HepG2 (cell line): ENCODE results near the gene MTIF3. TPM values are rescaled to one million over a fixed set of nuclear protein-coding genes. Genes with fewer than 3 reads are reported as not detected.

Experiments used
- ELF3 ChIP-seq: IDR thresholded peaks from 2 replicates; pipeline ENCODE4 v1.6.1; 2016; ENCODE audit warnings: missing genetic modification reagents, missing compliant biosample characterization
- GMEB2 ChIP-seq: IDR thresholded peaks from 2 replicates; pipeline ENCODE4 v1.6.1; 2016; ENCODE audit warnings: missing biosample characterization, missing genetic modification reagents, low read depth
- HOMEZ ChIP-seq: IDR thresholded peaks from 2 replicates; pipeline ENCODE4 v1.6.1; 2016; ENCODE audit warnings: low read depth
- MAFF ChIP-seq: IDR thresholded peaks from 2 replicates; pipeline ENCODE4 v1.6.1; 2011; ENCODE audit warnings: low read depth, low read length, improper control_type of control experiment
- MIER3 ChIP-seq: IDR thresholded peaks from 2 replicates; pipeline ENCODE4 v1.6.1; 2016; ENCODE audit warnings: missing compliant biosample characterization, borderline replicate concordance
- MXI1 ChIP-seq: IDR thresholded peaks from 3 replicates; pipeline ENCODE4 v1.6.1; 2012; ENCODE audit warnings: low read depth, low read length, inconsistent platforms, borderline replicate concordance
- NFE2L1 ChIP-seq: sonication (generic); formaldehyde crosslinking; IDR thresholded peaks from 2 replicates; pipeline ENCODE4 v1.4.0; 2020; ENCODE audit warnings: missing genetic modification reagents, mild to moderate bottlenecking, borderline replicate concordance
- PCBP2 ChIP-seq: fragments of 200-400 bp; formaldehyde crosslinking; optimal IDR thresholded peaks from 2 replicates; pipeline ENCODE3; 2018; ENCODE audit warnings: low read length, low read depth; ENCODE audit not compliant: poor library complexity, severe bottlenecking
- RELA ChIP-seq: sonication (generic); formaldehyde crosslinking; IDR thresholded peaks from 2 replicates; pipeline ENCODE4 v1.4.0; 2020; ENCODE audit warnings: missing genetic modification reagents
- ZNF12 ChIP-seq: sonication (generic); formaldehyde crosslinking; IDR thresholded peaks from 2 replicates; pipeline ENCODE4 v1.5.0; 2020; ENCODE audit warnings: missing genetic modification reagents
- ZNF30 ChIP-seq: sonication (generic); formaldehyde crosslinking; IDR thresholded peaks from 2 replicates; pipeline ENCODE4 v1.5.0; 2020; ENCODE audit warnings: mild to moderate bottlenecking, missing genetic modification reagents
- ZNF552 ChIP-seq: sonication (generic); formaldehyde crosslinking; IDR thresholded peaks from 2 replicates; pipeline ENCODE4 v1.9.0; 2022; ENCODE audit warnings: missing genetic modification reagents, mild to moderate bottlenecking, borderline replicate concordance
- ZNF570 ChIP-seq: sonication (generic); formaldehyde crosslinking; IDR thresholded peaks from 2 replicates; pipeline ENCODE4 v1.4.0; 2020; ENCODE audit warnings: mild to moderate bottlenecking, missing genetic modification reagents, borderline replicate concordance
- polyA plus RNA-seq, 8 experiments: library from polyadenylated mRNA; depleted of rRNA in 3 of 8; stranded (reverse) in 7 of 8; unstranded in 1 of 8; fragments of >200 nt; fragmentation: Illumina TruSeq in 4 of 8; extraction: Trizol in 4 of 8; gene quantifications; 2 replicates each; pipeline versions ENCODE4 v1.2.1 to v1.2.3, GENCODE V29; 2011 to 2016; ENCODE audit warnings: low read depth in 4 of 8, missing spikeins in 1 of 8, mixed read lengths in 1 of 8; ENCODE audit not compliant: insufficient read depth in 1 of 8
- total RNA-seq, 5 experiments: library from RNA; depleted of rRNA; stranded (reverse); fragments of >200 nt; fragmentation: Illumina TruSeq; extraction: Trizol; gene quantifications; 2 replicates each; pipeline ENCODE4 v1.2.3, GENCODE V29; 2016; ENCODE audit warnings: low read depth in 1 of 5
- TF ChIP-seq, protein P1 (sequence below): IDR thresholded peaks from 2 replicates; pipeline ENCODE4 v1.6.1; 2012; ENCODE audit warnings: low read length, improper control_type of control experiment
- TF ChIP-seq, protein P2 (sequence below): IDR thresholded peaks from 2 replicates; pipeline ENCODE4 v1.6.1; 2016; ENCODE audit warnings: mild to moderate bottlenecking, missing biosample characterization, missing genetic modification reagents
- TF ChIP-seq, protein P3 (sequence below): sonication (generic); formaldehyde crosslinking; IDR thresholded peaks from 2 replicates; pipeline ENCODE4 v1.5.0; 2020; ENCODE audit warnings: mild to moderate bottlenecking, missing genetic modification reagents

The MTIF3 gene
- total and polyA plus RNA-seq, 2 of the 13 experiments (the other 11 are each of a cell fraction or from before 2014, with no cell fraction given): 33.7 to 40.6 TPM

GRCh38 chr13:27449936-27450828 lies at the start of gene MTIF3 (continued):
- TF ChIP-seq ELF3 (CRISPR knock-in tag) (peak; percentile 90), MXI1 (peak; percentile 58; the same call in 1 of the 3 replicates), MAFF (no peak), GMEB2 (CRISPR knock-in tag) (peak; percentile 98), ZNF570 (no peak), HOMEZ (CRISPR knock-in tag) (peak; percentile 22; the same call in 1 of the 2 replicates), RELA (CRISPR knock-in tag) (no peak; the same call in 1 of the 2 replicates), ZNF552 (no peak), ZNF30 (CRISPR knock-in tag) (no peak), ZNF12 (CRISPR knock-in tag) (0 out of 2 replicates have a peak, but pooled peaks have one; percentile 8), NFE2L1 (CRISPR knock-in tag) (no peak), MIER3 (peak; percentile 75), PCBP2 (no peak)
- TF ChIP-seq, protein P1, sequence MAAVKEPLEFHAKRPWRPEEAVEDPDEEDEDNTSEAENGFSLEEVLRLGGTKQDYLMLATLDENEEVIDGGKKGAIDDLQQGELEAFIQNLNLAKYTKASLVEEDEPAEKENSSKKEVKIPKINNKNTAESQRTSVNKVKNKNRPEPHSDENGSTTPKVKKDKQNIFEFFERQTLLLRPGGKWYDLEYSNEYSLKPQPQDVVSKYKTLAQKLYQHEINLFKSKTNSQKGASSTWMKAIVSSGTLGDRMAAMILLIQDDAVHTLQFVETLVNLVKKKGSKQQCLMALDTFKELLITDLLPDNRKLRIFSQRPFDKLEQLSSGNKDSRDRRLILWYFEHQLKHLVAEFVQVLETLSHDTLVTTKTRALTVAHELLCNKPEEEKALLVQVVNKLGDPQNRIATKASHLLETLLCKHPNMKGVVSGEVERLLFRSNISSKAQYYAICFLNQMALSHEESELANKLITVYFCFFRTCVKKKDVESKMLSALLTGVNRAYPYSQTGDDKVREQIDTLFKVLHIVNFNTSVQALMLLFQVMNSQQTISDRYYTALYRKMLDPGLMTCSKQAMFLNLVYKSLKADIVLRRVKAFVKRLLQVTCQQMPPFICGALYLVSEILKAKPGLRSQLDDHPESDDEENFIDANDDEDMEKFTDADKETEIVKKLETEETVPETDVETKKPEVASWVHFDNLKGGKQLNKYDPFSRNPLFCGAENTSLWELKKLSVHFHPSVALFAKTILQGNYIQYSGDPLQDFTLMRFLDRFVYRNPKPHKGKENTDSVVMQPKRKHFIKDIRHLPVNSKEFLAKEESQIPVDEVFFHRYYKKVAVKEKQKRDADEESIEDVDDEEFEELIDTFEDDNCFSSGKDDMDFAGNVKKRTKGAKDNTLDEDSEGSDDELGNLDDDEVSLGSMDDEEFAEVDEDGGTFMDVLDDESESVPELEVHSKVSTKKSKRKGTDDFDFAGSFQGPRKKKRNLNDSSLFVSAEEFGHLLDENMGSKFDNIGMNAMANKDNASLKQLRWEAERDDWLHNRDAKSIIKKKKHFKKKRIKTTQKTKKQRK: no peak
- TF ChIP-seq, protein P2, sequence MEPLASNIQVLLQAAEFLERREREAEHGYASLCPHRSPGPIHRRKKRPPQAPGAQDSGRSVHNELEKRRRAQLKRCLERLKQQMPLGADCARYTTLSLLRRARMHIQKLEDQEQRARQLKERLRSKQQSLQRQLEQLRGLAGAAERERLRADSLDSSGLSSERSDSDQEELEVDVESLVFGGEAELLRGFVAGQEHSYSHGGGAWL (CRISPR knock-in tag): peak; percentile 62; the same call in 1 of the 2 replicates
- TF ChIP-seq, protein P3, sequence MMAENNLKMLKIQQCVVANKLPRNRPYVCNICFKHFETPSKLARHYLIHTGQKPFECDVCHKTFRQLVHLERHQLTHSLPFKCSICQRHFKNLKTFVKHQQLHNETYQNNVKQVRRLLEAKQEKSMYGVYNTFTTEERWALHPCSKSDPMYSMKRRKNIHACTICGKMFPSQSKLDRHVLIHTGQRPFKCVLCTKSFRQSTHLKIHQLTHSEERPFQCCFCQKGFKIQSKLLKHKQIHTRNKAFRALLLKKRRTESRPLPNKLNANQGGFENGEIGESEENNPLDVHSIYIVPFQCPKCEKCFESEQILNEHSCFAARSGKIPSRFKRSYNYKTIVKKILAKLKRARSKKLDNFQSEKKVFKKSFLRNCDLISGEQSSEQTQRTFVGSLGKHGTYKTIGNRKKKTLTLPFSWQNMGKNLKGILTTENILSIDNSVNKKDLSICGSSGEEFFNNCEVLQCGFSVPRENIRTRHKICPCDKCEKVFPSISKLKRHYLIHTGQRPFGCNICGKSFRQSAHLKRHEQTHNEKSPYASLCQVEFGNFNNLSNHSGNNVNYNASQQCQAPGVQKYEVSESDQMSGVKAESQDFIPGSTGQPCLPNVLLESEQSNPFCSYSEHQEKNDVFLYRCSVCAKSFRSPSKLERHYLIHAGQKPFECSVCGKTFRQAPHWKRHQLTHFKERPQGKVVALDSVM (CRISPR knock-in tag): peak; percentile 57; the same call in 1 of the 2 replicates
